ENCODE data around the gene PLEKHA6.

Gene PLEKHA6

DNA sequence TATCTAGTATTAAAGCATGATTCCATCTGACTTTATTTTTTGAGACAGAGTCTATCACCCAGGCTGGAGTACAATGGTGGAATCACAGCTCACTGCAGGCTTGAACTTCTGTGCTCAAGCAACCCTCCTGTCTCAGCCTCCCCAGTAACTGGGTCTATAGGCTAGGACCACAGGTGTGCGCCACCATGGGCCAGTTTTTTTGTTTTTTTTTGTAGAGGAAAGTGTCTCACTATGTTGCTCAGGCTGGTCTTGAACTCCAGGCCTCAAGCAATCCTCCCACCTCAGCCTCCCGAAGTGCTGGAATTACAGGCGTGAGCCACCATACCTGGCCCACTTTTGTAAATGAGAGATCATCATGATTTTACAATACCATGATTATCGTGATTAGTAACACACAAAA, 42.7 kb upstream of the PLEKHA6 start:
- Histone ChIP-seq H3K18ac (ENCODE audit: low read length) (no peak overlapping the region), H3K27me3 (ENCODE audit: insufficient read depth, low read length) (no peaks in the 10 kb centered on the region), H4K91ac (ENCODE audit: low read depth, low read length) (no peak overlapping the region), H2AK5ac (ENCODE audit: low read length) (no peak overlapping the region), H3K4ac (ENCODE audit: low read depth, low read length) (no peak overlapping the region), H3K36me3 (ENCODE audit: control insufficient read depth in 1 of 2, insufficient read depth in 2 of 2, low read length in 2 of 2) (peaks cover 20 to 28% of the 10 kb centered on the region in 2 experiments), H3K4me3 (ENCODE audit: low read depth, low read length) (no peak overlapping the region), H3K4me2 (ENCODE audit: low read length) (no peak overlapping the region), H3K79me1 (ENCODE audit: low read length) (no peaks in the 10 kb centered on the region), H2AFZ (ENCODE audit: insufficient read depth, low read length, poor library complexity) (no peak overlapping the region), H3K9me3 (ENCODE audit: insufficient read depth, low read depth, low read length) (no peaks in the 10 kb centered on the region), H2BK12ac (ENCODE audit: low read length) (no peak overlapping the region), H3K9ac (ENCODE audit: low read length) (no peak overlapping the region), H2BK5ac (ENCODE audit: low read depth, low read length, poor library complexity) (no peak overlapping the region), H3K23ac (ENCODE audit: low read length) (no peak overlapping the region), H4K12ac (ENCODE audit: low read depth, low read length) (no peak overlapping the region), H3K14ac (ENCODE audit: low read length) (no peak overlapping the region), H4K8ac (ENCODE audit: low read depth, low read length) (no peak overlapping the region), H3K4me1 (ENCODE audit: control insufficient read depth in 1 of 2, insufficient read depth in 2 of 2, low read length in 2 of 2) (no peaks in the 10 kb centered on the region), H3K27ac (ENCODE audit: low read depth, low read length) (no peak overlapping the region), H3K79me2 (ENCODE audit: control insufficient read depth, insufficient read depth, low read length, poor library complexity) (peaks cover 2% of the 10 kb centered on the region), H2BK120ac (ENCODE audit: insufficient read depth, low read length, poor library complexity) (no peak overlapping the region)
- no peak for DNase-seq
- no CpG with 5 or more reads among the region's 4 CpGs for WGBS (ENCODE audit: extremely low coverage, insufficient coverage, insufficient read length)

DNA sequence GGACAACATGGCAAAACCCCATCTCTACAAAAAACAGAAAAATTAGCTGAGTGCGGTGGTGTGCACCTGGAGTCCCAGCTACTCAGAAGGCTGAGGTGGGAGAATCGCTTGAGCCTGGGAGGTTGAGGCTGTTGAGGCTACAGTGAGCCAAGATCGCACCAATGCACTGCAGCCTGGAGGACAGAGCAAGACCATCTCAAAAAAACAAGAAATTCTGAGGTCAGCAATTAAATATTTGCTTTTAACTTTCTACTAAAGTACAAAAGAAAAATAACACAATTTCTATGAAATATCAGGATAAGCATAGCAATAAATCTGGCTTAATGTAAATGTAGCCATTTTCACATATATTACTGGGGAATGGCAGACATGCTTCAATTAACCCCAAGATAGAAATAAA, 42.0 kb upstream of the PLEKHA6 start:
- Histone ChIP-seq H3K18ac (ENCODE audit: low read length) (no peak overlapping the region), H3K4me1 (ENCODE audit: control insufficient read depth in 1 of 2, insufficient read depth in 2 of 2, low read length in 2 of 2) (no peaks in the 10 kb centered on the region), H3K4ac (ENCODE audit: low read depth, low read length) (no peak overlapping the region), H3K4me2 (ENCODE audit: low read length) (no peak overlapping the region), H3K79me2 (ENCODE audit: control insufficient read depth, insufficient read depth, low read length, poor library complexity) (peaks cover 2% of the 10 kb centered on the region), H4K8ac (ENCODE audit: low read depth, low read length) (no peak overlapping the region), H3K14ac (ENCODE audit: low read length) (no peak overlapping the region), H2BK120ac (ENCODE audit: insufficient read depth, low read length, poor library complexity) (no peak overlapping the region), H3K27ac (ENCODE audit: low read depth, low read length) (no peak overlapping the region), H3K23ac (ENCODE audit: low read length) (no peak overlapping the region), H4K91ac (ENCODE audit: low read depth, low read length) (no peak overlapping the region), H3K36me3 (ENCODE audit: control insufficient read depth in 1 of 2, insufficient read depth in 2 of 2, low read length in 2 of 2) (peaks cover 20 to 28% of the 10 kb centered on the region in 2 experiments), H2AK5ac (ENCODE audit: low read length) (no peak overlapping the region), H3K27me3 (ENCODE audit: insufficient read depth, low read length) (no peaks in the 10 kb centered on the region), H4K12ac (ENCODE audit: low read depth, low read length) (no peak overlapping the region), H3K9ac (ENCODE audit: low read length) (no peak overlapping the region), H2AFZ (ENCODE audit: insufficient read depth, low read length, poor library complexity) (no peak overlapping the region), H3K4me3 (ENCODE audit: low read depth, low read length) (no peak overlapping the region), H3K9me3 (ENCODE audit: insufficient read depth, low read depth, low read length) (no peaks in the 10 kb centered on the region), H3K79me1 (ENCODE audit: low read length) (no peaks in the 10 kb centered on the region), H2BK12ac (ENCODE audit: low read length) (no peak overlapping the region), H2BK5ac (ENCODE audit: low read depth, low read length, poor library complexity) (no peak overlapping the region)
- no peak for DNase-seq
- WGBS (ENCODE audit: extremely low coverage, insufficient coverage, insufficient read length), result no CpG with 5 or more reads among the region's 3 CpGs

DNA sequence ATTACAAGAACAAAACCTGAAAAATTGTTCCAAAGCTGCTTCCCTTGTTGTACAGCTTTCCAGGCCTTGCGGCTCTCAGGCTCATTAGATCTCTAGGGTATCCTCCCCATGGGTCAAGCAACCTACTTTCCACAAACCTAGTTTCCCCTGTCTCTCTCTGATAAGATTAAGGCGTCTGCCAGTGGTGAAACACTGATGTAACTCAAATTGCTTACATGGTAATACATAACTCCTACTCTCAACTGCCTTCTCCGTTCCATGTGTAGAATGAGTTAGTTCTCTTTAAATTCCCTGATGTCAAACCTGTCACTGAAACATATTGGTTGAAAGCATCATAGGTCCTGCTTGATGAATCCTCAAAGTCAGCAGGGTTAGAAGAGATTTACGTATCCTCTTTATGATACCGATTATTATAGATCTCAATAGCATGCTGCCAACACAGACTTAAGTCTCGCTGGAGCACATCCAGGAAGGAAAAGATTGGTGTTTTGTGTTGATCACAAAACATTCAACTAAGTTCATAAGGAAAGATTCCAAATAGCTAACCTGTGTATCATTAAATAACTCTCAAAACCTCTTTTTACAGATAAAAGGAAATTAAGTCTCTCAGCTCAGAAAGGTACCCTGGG, 41.3 kb upstream of the PLEKHA6 start:
- Histone ChIP-seq H3K79me2 (ENCODE audit: control insufficient read depth, insufficient read depth, low read length, poor library complexity) (no peaks in the 10 kb centered on the region), H3K79me1 (ENCODE audit: low read length) (no peaks in the 10 kb centered on the region)

DNA sequence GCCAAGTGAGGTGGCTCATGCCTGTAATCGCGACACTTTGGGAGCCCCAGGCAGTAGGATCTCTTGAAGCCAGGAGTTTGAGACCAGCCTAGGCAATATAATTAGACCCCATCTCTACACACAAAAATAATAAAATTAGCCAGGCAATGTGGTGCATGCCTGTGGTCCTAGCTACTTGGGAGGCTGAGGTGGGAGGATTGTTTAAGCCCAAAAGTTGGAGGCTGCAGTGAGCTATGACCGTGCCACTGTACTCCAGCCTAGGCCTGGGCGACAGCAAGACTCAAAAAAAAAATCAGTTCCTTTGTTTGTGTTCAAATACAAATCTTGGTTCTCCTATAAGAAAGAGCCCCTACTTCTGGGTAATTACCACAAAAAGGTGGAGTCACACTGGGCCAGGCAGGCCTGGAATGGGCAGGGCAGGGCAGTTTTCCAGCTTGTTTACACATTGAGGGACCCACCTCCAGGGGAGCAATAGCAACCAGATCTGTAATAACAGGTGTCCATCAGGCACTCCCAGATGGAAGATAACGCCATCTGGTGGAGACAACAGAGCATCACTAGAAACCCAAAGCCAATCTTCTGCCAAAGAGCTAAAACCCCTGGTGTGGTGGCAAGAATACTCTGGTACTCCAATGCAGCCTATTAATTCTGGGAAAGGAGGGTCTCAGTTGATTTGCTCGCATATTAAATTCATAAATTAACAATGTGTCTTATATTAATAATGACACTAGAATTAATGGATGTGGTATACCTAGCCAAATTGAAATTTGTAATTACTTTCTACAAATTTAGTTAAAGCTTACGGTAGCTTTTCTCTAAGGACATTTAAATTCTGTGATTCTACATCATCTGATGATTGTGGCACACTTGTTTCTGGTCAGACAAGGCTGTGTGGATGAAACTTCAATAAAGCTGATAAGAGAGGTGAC, 38.7 kb upstream of the PLEKHA6 start:
- DNase-seq, result peak; percentile 79 to 90
- H3K79me2 ChIP-seq (ENCODE audit: control insufficient read depth, insufficient read depth, low read length, poor library complexity), result no peaks in the 10 kb centered on the region
- H2AFZ ChIP-seq (ENCODE audit: insufficient read depth, low read length, poor library complexity), result no peak overlapping the region
- no CpG with 5 or more reads among the region's 7 CpGs for WGBS (ENCODE audit: extremely low coverage, insufficient coverage, insufficient read length)
- no peaks in the 10 kb centered on the region for H3K27me3 ChIP-seq (ENCODE audit: insufficient read depth, low read length)
- H3K18ac ChIP-seq (ENCODE audit: low read length), result no peak overlapping the region
- no peak overlapping the region for H4K12ac ChIP-seq (ENCODE audit: low read depth, low read length)
- no peak overlapping the region for H4K8ac ChIP-seq (ENCODE audit: low read depth, low read length)
- H2BK12ac ChIP-seq (ENCODE audit: low read length), result no peak overlapping the region
- no peak overlapping the region for H3K27ac ChIP-seq (ENCODE audit: low read depth, low read length)
- H3K4ac ChIP-seq (ENCODE audit: low read depth, low read length), result no peak overlapping the region
- no peak overlapping the region for H4K91ac ChIP-seq (ENCODE audit: low read depth, low read length)
- H2BK5ac ChIP-seq (ENCODE audit: low read depth, low read length, poor library complexity), result no peak overlapping the region
- no peak overlapping the region for H3K4me2 ChIP-seq (ENCODE audit: low read length)
- H3K23ac ChIP-seq (ENCODE audit: low read length), result no peak overlapping the region
- H2BK120ac ChIP-seq (ENCODE audit: insufficient read depth, low read length, poor library complexity), result no peak overlapping the region
- no peaks in the 10 kb centered on the region for H3K79me1 ChIP-seq (ENCODE audit: low read length)
- no peak overlapping the region for H3K14ac ChIP-seq (ENCODE audit: low read length)
- no peak overlapping the region for H2AK5ac ChIP-seq (ENCODE audit: low read length)
- H3K4me1 ChIP-seq (ENCODE audit: control insufficient read depth in 1 of 2, insufficient read depth in 2 of 2, low read length in 2 of 2), result no peaks in the 10 kb centered on the region
- no peak overlapping the region for H3K4me3 ChIP-seq (ENCODE audit: low read depth, low read length)
- no peak overlapping the region for H3K9ac ChIP-seq (ENCODE audit: low read length)
- H3K9me3 ChIP-seq (ENCODE audit: insufficient read depth, low read depth, low read length), result peaks cover 1% of the 10 kb centered on the region
- peaks cover 14 to 19% of the 10 kb centered on the region in 2 experiments for H3K36me3 ChIP-seq (ENCODE audit: control insufficient read depth in 1 of 2, insufficient read depth in 2 of 2, low read length in 2 of 2)

More for the DNA sequence above, 41.3 kb upstream of the PLEKHA6 start:
- H3K36me3 ChIP-seq (ENCODE audit: control insufficient read depth in 1 of 2, insufficient read depth in 2 of 2, low read length in 2 of 2), result peaks cover 18 to 27% of the 10 kb centered on the region in 2 experiments
- no peaks in the 10 kb centered on the region for H3K4me1 ChIP-seq (ENCODE audit: control insufficient read depth in 1 of 2, insufficient read depth in 2 of 2, low read length in 2 of 2)
- H3K27ac ChIP-seq (ENCODE audit: low read depth, low read length), result no peak overlapping the region
- H3K4ac ChIP-seq (ENCODE audit: low read depth, low read length), result no peak overlapping the region
- no peaks in the 10 kb centered on the region for H3K27me3 ChIP-seq (ENCODE audit: insufficient read depth, low read length)
- no CpG with 5 or more reads among the region's 6 CpGs for WGBS (ENCODE audit: extremely low coverage, insufficient coverage, insufficient read length)
- no peak overlapping the region for H2BK5ac ChIP-seq (ENCODE audit: low read depth, low read length, poor library complexity)
- peaks cover 1% of the 10 kb centered on the region for H3K9me3 ChIP-seq (ENCODE audit: insufficient read depth, low read depth, low read length)
- no peak overlapping the region for H4K91ac ChIP-seq (ENCODE audit: low read depth, low read length)
- H4K12ac ChIP-seq (ENCODE audit: low read depth, low read length), result no peak overlapping the region
- no peak overlapping the region for H2AK5ac ChIP-seq (ENCODE audit: low read length)
- H3K4me2 ChIP-seq (ENCODE audit: low read length), result no peak overlapping the region
- H4K8ac ChIP-seq (ENCODE audit: low read depth, low read length), result no peak overlapping the region
- H3K9ac ChIP-seq (ENCODE audit: low read length), result no peak overlapping the region
- H2AFZ ChIP-seq (ENCODE audit: insufficient read depth, low read length, poor library complexity), result no peak overlapping the region
- no peak overlapping the region for H3K23ac ChIP-seq (ENCODE audit: low read length)
- H3K4me3 ChIP-seq (ENCODE audit: low read depth, low read length), result no peak overlapping the region
- H3K14ac ChIP-seq (ENCODE audit: low read length), result no peak overlapping the region
- DNase-seq, result no peak
- no peak overlapping the region for H2BK12ac ChIP-seq (ENCODE audit: low read length)
- no peak overlapping the region for H2BK120ac ChIP-seq (ENCODE audit: insufficient read depth, low read length, poor library complexity)
- H3K18ac ChIP-seq (ENCODE audit: low read length), result no peak overlapping the region

All from trophoblast cell (in vitro differentiated cells and primary cell).